GM18498 (cell line): Measurements from ENCODE around the gene PAX2.

ENCODE experiments used
- ATAC-seq: cut with Tn5 transposase; IDR thresholded peaks from one replicate; pipeline ENCODE4 v1.9.1; 2021; ENCODE audit warnings: mild to moderate bottlenecking, moderate library complexity; ENCODE audit not compliant: unreplicated experiment

The PAX2 gene

DNA sequence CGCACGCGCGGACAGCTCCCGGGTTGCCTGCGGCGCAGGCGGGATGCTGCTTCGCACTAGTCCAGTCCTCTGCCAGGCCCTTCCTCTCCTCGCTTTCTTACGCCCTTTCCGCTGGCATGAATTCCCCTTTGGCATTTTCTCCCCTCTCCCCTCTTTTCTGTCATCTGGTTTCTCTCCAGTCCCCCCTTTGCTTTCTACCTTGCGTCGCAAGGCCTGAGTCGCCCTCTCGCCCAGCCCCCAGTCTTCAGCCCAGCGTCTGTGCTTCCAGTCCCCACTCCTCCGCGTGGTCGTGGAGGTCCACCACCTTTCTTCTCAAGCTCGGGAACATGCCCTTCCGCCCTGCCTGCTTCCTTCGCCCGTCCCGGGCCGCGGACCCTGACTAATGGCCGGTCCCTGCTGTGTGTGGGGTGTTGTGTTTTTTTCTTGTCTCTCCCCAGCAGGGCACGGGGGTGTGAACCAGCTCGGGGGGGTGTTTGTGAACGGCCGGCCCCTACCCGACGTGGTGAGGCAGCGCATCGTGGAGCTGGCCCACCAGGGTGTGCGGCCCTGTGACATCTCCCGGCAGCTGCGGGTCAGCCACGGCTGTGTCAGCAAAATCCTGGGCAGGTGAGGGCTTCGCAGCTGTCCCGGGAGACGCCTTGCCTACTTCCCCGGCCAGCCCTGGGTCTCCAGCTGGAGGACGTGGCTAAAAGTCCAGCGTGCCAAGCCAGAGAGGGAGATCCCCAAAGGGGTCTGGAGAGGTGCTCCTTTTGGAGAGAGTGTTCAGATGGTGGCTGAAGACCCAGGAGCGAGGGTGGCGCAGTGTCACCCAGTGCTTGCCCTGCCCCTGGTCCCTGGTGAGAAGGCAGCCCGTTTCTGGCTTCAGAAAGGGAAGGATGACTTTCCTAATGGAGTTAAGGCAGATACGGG lies 4.2 kb downstream of the PAX2 start:
- no peak for ATAC-seq

DNA sequence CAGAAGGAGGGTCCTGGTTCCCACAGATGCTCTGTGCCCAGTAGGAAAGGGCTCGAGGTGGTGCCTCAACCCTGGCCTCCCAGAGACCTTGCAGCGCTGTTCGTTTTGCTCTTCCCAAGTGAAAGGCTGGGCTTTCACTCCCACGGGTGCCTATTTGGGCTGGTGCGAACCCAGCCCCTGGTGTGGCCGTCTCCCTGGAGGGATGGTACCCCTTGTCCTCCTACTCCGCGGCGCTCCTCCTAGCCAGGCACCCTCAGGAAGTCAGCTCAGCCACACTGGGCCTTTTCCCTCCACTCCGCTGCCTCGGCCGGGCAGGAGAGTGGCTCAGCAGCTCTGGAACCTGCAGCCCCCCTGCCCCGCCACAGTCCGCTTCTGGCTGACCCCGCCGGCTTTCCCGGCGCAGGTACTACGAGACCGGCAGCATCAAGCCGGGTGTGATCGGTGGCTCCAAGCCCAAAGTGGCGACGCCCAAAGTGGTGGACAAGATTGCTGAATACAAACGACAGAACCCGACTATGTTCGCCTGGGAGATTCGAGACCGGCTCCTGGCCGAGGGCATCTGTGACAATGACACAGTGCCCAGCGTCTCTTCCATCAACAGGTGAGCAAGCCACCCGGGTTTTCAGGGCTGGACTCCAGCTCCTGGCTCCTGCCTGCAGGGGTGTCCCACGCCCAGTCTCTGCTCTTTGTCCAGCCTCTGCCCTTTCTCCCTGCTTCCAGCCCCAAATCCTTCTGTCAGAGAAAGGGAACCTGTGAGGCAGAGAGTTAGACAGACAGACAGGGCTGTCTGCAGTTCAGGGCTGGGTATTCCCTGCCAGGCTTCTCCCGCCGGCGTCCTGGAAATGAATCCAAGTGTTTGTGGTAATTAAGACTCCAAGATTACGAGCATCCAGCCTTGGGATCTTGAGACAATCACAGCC lies 5.2 kb downstream of the PAX2 start:
- ATAC-seq: no peak

DNA sequence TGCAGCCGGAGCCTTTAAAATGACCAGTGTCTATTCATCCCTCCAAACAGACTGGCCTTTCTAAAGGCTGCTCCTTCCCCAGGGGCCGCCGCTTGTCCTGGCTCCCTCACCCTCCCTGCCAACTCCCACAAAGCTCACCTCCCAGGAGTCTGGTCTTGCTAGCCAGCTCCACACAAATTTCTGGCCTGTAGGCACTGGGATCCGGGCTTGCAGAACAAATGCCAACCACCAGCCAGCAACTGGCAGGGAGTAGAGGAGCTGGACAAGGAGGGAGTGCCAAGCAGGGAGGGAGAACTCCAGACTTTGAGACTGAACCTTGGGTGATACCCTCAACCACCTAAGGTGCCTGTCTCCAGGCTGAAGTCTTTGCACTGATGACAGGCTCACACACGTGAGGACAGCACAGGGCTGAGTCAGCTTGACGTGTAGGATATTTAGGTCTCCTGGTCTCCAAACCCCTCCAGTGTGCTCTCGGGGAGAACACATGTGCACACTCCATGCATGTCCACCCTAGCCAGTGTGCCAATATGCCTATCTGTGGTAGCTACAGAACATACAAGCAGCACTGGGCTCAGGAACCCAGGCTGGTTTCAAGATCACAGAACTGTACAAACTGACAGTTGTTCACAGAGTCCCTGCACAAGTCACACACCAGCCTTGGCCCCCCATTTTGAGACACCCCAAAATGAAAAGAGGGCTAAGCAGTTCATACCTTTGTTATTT lies 6.0 kb downstream of the PAX2 start:
- ATAC-seq: no peak

DNA sequence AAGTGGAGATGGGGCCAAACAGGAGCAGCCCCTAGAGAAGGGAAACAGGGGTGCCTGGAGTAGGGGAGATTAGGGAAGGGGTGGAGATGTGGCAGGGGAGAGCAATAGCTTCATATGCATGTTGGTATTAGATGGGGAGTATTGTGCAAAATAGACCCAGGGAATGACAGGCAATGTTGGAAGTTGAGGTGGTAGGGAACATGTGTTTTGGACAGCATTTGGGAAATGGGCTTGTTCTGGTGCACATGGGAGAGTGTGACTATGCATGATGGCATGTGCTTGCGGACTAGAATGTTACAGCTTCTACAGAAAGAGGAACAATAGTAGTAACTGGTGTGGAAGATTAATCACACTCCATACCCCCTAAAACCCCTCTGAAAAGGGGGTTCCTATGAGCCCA lies 10.4 kb downstream of the PAX2 start:
- no peak for ATAC-seq

DNA sequence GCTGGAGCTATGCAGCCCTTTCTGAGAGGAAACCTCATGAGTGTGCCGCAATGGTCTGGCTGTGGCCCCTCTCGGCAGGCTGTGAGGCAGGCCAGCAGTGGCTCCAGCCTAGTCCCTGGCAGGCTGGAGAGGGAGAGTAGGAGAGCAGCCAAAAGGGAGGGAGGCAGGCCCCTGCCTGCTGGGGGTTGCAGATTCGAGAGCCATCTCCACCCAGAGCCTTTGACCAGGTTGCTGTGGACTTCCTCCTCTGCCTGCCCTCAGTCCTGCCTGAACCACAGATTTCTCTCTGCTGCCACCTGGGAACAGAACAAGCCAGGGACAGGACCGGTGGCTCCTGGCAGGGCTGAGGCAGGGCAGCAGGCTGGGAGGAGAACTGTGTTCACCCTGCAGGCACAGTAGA lies 13.9 kb downstream of the PAX2 start:
- ATAC-seq: no peak

DNA sequence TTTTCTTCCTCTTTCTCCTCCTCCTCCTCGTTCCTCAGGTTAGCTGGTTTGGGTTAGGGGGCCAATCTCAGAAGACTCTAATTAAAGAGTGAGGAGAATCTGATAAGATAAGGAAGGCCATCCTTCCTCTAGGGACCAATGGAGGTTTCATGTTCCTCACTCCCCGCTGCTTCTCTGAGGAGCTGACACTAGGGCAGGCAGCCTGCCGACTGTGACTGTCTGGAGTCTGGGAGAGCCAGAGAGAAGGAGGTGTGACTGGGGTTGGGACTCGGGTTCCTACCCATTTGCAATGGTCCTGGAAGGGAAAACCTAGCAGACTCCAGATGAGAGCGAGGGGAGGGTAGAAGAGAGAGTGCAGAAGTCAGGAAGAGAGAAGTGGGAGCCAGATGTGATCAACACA lies 15.3 kb downstream of the PAX2 start:
- ATAC-seq: no peak

DNA sequence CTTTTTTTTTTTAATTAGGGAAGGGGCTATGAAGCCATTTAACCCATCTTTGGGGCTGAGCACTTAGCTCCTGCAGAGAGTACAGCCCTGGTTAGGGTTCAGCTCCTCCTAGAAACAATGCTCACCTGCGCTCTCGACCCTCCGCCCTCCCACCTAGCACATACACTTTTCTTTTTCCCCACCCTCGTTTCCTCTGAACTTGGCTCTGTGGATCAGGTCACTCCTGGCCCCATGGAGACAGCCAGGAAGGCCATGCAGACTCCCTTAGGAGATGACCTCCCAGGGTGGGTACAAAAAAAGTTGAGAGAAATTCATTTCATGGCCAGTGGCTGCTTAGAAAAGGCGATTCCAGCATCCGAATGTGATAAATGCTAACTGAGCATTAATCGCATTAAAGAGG lies 15.8 kb downstream of the PAX2 start:
- no peak for ATAC-seq

DNA sequence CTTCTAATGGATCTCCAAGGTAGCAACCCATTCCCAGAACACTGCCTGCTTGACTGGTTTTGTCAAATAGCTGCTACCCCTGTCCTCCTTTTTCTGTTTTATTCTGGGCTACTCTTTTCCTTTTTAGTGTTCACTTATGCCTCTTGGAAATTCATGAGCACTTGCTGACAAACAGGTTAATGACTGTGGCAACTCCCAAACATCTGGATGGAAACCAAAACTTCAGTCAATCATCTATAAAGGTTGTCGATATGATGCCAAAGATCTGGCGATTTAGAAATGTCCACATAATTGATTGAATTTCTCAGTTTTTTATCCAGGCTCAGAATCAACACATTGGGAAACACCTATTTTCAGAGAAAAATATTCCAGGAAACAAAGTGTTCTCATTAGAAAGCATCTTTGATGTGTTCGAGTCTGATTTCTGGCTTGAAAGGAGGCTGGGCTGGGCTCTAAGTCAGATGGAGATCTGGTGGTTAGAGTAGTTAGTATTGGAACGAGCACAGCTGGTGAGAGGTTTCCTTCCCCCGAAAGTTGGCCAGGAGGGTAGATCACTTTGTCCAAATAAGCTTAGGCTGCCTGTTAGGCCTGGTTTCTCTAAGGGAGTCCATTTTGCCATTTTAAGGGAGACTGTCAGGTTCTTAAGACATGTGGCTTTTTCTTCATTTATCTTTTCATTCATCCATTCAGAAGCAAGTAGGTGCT lies 17.8 kb downstream of the PAX2 start:
- no peak for ATAC-seq

DNA sequence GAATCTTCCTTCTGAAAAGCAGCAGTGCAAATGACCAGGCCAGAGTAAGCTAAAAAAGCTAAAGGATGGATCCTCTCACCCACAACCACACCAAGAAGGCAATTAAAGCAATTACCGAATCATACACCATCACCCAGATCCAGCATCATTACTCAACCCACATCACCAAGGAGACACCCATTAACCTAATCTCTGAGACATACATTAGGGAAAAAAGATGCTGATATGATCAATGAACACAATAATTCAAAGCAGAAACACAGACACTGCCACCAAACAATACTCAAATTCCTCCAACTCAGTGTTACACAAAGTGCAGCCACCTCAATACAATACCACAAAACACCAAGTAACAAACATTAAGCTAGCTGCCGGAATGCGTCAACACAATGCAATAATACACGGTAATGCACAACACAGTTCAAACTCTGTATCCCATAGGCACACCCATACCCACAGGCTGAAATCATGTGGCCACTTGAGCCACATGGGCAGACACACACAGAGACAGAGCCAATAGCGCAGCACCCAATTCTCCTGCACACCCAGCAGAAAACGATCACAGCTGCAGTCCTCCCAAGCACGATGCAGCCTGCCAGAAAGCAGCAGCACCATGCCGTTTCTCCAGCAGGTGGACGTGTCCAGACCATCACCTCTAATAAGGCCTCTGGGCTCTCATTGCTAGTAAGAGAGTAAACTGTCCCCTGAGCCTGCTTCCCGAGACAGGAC lies 21.5 kb downstream of the PAX2 start:
- ATAC-seq: no peak

DNA sequence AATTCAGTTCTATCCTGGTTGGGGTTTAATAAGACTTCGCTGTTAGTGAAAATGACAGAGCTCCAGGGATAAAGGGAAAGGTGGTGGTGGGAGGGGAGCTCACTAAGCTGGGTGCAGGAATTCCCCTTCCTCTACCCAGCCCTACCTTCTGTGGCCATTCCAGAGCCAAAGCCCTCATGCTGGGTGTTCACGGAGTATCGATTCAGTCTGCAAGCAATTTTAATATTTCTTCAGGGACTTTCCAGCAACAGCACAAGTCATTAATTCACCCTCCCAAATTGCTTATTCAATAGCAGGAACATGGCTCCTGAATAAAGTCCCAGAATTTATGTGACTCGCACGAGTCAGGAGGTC lies 22.0 kb downstream of the PAX2 start:
- ATAC-seq: no peak

DNA sequence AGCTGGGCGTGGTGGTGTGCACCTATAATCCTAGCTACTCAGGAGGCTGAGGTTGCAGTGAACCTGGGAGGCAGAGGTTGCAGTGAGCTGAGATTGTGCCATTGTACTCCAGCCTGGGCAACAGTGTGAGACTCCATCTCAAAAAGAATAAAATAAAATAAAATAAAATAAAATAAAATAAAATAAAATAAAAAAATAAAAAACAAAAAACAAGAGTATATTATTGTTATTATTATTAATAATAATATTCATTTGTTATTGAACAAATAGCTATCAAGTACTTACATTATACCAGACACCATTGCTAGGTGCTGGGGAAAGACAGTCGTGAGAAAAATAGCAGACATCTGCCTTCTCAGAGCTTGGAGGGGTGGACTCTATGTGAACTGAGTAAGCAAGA lies 24.1 kb downstream of the PAX2 start:
- ATAC-seq: no peak

DNA sequence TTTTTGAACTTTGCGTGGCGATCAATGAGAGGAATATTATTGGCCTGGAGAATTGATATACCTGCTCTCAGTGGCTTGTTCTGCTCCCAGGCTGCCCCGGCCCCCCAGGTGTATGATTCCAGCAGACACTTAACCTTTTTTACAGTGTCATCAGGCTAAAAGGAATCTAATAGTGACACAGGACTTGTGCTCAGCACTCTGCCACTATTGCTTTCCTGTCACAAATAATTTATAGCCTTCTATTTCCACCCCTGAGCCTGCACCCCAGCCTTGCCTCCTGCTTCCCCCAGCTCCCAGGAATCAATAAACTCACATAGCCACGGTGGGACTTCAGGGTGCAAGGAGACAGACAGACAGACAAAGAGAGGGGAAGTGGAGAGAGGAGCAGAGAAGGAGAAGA lies 28.3 kb downstream of the PAX2 start:
- ATAC-seq: no peak

DNA sequence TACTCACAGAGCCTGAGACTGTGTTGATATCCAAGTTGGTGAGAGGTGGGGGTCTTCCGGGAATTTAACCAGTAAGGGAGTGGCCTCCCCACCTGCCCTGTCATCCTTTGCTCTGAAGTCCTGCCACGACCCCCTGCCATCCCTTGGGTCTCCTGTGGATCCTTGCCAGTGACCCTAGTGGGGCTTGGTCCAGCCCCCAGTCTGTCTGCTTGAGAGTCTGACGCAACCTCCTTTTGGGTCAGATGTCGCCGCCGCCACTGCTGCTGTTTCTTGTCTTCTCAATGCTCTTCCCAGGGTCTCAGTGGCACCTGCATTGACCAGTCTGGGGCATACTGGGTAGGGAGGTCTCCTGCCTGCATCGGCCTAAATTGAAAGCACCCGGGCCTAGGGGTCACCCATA lies 28.8 kb downstream of the PAX2 start:
- ATAC-seq: no peak

DNA sequence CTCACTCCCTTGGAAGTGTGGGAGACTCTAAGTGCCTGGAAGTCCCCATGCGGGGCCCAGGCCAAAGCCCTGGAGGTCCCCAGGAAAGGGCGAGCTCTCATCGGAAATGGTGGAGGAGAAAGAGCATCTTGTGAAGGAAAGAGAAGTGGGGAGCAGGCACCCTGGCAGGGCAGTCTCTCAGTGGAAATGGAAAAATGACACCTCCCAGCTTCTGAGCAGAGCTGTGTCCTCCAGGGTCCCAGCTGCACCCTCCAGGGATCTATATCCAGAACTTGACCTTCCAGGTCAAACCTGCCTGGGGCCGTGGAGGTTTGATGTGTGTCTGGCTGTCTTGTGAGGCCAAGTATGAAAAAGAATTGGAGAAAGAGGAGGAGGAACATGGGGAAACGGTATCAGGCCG lies 29.5 kb downstream of the PAX2 start:
- ATAC-seq: no peak

DNA sequence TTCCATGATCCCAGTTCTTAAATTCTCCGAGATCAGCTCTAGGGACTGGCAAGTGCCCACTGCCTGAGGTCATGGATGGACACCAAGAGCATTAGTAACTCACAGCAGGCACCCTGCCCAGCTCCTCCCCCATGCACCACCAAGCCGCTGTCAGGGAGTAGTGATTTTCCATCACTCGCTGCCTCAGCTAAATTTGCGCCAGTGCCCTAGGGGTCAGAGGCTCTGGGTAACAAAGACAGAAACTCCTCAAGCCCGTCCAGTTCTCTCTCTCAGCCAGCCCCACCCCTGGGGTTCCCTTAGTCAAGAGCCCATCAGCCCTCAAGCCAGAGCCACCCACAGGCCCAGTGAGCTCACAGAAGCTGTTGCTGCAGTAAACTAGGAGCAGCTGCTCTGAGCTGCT lies 30.0 kb downstream of the PAX2 start:
- ATAC-seq: no peak

DNA sequence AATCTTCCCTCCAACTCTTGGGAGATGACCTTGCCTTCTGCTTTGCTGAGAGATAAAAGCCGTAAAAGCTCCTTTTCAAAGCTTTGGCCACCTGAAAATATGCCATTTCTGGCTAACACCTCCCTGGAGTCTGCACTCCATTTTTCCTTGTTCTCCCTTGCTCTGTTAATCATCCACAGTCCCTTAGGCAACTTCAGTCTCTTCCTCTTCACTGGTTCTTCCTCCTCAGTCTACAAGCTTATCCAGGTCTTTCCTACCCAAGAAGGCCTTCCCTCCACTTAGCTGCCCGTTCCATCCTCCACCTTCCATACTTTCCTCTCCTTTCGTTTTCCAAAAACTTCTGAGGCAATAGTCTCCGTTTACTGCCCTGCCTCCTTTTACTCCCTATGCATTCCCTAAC lies 30.5 kb downstream of the PAX2 start:
- ATAC-seq: no peak

DNA sequence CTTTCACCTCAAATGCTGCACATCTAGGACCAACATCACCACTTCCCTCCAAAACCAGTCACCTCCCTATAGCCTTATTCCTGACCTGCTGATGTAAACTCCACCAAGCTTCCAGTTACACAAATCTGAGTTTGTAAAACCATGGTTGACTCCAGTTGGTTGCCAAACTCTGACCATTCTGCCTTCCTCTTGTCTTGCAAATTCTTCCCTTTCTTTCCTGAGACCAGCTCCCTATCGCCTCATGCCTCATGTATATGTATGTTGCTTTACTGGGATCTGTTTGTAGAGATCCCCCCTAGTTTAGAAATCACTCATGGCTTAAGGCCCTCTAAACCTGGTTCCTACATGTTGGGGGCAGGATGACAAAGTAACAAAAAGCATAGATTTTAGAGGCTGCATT lies 31.3 kb downstream of the PAX2 start:
- no peak for ATAC-seq

DNA sequence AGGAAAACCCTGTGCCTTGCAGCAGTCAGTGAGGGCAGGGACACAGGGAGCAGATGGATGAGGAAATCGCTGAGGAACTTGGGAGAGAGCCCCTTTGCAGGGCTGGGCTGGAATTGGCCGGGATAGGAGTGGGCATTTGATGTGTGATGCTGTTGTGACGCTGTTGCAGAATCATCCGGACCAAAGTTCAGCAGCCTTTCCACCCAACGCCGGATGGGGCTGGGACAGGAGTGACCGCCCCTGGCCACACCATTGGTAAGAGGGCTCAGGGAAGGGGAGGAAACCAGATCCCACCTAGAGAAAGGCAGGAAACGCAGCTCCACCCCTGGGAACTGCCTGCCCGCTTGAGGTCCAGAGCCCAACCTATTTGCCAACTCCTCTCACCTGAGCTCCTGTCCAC lies 33.9 kb downstream of the PAX2 start:
- ATAC-seq: no peak

DNA sequence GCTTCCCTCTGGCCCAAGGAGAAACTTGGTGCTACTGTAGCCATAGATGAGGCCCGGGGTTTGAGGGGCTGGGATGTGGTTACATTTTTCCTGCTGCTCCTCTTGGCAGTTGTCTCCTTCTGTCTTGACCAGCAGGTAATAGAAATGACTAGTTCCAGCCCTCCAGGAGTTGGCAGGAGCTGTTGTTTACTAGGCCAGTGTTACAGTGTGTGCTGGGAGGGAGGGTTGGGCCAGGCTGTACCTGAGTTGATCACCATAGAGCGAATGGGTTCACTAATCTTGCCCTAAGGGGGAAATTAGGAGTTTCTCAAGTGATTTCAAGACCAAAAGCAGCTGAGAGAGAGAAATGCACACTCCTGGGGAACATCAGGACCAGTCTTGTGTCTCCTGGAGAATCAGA lies 34.9 kb downstream of the PAX2 start:
- no peak for ATAC-seq

DNA sequence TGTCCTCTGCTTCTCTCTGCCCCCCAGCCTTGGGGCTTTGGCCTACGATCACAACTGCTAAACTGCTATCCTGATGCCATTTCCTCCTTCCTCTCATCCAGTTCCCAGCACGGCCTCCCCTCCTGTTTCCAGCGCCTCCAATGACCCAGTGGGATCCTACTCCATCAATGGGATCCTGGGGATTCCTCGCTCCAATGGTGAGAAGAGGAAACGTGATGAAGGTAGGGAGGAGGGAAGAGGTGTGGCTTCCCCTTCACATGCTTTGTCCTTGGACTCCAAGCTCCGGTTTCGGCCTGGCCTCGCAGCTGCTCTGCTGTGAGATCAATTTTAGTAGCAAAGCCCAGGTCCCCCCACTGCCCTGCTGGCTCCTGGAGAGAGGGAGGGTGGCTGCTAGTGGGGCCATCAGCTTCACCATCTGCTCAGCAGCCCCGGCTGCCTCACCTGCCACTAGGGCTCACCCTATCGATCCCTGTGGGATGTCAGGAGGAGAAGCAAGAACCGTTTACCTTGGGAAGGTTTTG lies 35.8 kb downstream of the PAX2 start:
- ATAC-seq: no peak
